GM19043 (cell line): ENCODE data around the gene PARP9.

ENCODE experiments used
- ATAC-seq: cut with Tn5 transposase; IDR thresholded peaks from one replicate; pipeline ENCODE4 v1.9.1; 2021; ENCODE audit warnings: low read depth; ENCODE audit not compliant: unreplicated experiment

The PARP9 gene

GRCh38 chr3:122496508-122496907 lies 67.6 kb downstream of the PARP9 start:
- ATAC-seq = no peak

- ATAC-seq = no peak
Observed at GRCh38 chr3:122493296-122493695, 70.8 kb downstream of the PARP9 start.

GRCh38 chr3:122488262-122488973 lies 75.7 kb downstream of the PARP9 start:
- ATAC-seq = no peak

GRCh38 chr3:122484985-122485384 lies 79.1 kb downstream of the PARP9 start:
- no peak for ATAC-seq

GRCh38 chr3:122481390-122481789 lies 82.7 kb downstream of the PARP9 start:
- no peak for ATAC-seq
